ENCODE data around the gene EPB41L4A.

EPB41L4A gene

DNA sequence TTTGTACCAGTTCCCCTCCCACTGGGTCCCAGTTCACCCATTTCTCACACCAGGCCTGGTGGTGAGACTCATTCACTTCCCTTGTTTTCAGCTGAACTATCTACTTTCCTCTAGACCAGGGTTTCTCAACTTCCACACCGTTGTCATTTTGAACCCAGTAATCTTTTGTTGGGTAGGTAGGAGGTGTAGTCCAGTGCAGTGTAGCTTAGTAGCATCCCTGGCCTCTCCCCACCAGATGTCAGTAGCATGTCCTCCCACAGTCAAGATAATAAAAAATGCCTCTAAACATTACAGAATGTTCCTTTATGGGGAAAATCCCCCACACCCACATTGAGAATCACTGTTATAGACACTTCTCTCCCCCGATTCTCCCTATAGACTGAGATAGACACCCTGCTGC is 299.1 kb downstream of the EPB41L4A start:
- Mint-ChIP-seq H3K36me3 (ENCODE audit: low read depth) (no peaks in the 10 kb centered on the region), H3K4me1 (ENCODE audit: low read depth) (no peaks in the 10 kb centered on the region)

DNA sequence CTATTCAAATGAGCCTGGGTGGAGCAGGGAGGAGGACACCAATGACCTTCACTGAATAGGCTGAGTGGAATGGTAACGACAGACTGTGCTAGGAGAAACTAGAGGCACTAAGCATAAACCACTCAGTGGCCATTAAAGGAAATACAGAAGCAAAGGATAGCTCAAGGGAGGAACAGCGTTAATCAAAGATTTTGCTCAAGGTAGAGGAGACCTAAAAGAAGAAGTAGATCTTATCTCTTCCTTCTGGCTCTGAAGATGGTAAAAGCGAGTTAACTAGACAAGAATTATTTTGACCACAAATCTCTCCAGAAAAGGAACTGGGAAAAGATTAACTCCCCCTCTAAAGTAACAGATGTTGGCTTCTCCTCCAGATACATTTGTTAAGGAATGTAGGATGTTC is 299.6 kb downstream of the EPB41L4A start:
- no peak overlapping the region for H3K27ac Mint-ChIP-seq
- peaks cover 11% of the 10 kb centered on the region for H3K27me3 Mint-ChIP-seq (ENCODE audit: low read depth)
- H3K4me3 Mint-ChIP-seq: no peak overlapping the region
- peaks cover 7% of the 10 kb centered on the region for H3K9me3 Mint-ChIP-seq
- no peaks in the 10 kb centered on the region for H3K36me3 Mint-ChIP-seq (ENCODE audit: low read depth)
- no peaks in the 10 kb centered on the region for H3K4me1 Mint-ChIP-seq (ENCODE audit: low read depth)

More for the DNA sequence above, 299.1 kb downstream of the EPB41L4A start:
- Mint-ChIP-seq H3K27me3 (ENCODE audit: low read depth) (peaks cover 16% of the 10 kb centered on the region), H3K27ac (no peak overlapping the region), H3K9me3 (peaks cover 7% of the 10 kb centered on the region), H3K4me3 (no peak overlapping the region)

- H3K27ac Mint-ChIP-seq: no peak overlapping the region
- H3K9me3 Mint-ChIP-seq: peaks cover 7% of the 10 kb centered on the region
- peaks cover 10% of the 10 kb centered on the region for H3K27me3 Mint-ChIP-seq (ENCODE audit: low read depth)
- no peaks in the 10 kb centered on the region for H3K4me1 Mint-ChIP-seq (ENCODE audit: low read depth)
- H3K36me3 Mint-ChIP-seq (ENCODE audit: low read depth): no peaks in the 10 kb centered on the region
- no peak overlapping the region for H3K4me3 Mint-ChIP-seq
These were observed 301.5 kb downstream of the EPB41L4A start for GRCh38 chr5:112117551-112117950.

DNA sequence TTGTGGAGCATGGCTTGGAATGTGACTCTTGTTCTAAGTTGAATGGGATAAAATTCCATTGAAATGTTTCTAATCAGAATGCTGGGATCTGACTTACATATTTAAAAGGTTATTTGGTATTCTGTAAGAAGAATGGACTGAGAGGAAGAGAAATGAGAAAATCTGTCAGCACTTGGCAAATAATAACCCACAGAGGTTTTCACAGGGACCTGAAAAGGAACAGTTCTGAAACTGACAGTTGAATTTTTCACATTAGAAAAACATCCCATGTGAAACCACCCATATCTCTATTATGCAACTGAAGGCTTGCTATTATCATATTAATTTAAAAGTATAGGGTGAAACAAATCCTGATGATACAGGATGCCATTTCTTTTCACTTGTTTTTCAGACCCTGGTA is 302.7 kb downstream of the EPB41L4A start:
- Mint-ChIP-seq H3K27ac (no peak overlapping the region), H3K4me1 (ENCODE audit: low read depth) (no peaks in the 10 kb centered on the region), H3K9me3 (peaks cover 5% of the 10 kb centered on the region), H3K27me3 (ENCODE audit: low read depth) (peaks cover 8% of the 10 kb centered on the region), H3K4me3 (no peak overlapping the region), H3K36me3 (ENCODE audit: low read depth) (no peaks in the 10 kb centered on the region)

DNA sequence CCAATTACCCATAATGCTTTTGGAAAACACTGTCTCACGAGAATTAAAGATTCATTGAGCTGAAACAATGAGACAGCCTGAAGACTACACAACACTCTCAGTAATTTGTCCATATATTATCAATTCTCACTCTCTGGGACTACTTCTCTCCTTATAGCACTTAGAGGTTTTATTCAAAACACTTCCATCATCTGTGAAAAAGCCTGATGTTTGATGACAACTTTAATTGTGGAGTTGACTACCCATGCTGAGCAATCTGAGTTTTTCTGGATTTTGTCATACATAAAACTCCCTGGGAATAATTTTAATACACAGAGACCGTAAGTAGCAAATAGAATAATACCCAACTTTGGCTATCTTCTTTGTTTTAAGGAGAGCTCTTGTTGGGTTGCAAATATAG is 305.5 kb downstream of the EPB41L4A start:
- Mint-ChIP-seq H3K27me3 (ENCODE audit: low read depth) (peaks cover 7% of the 10 kb centered on the region), H3K9me3 (no peaks in the 10 kb centered on the region), H3K4me1 (ENCODE audit: low read depth) (no peaks in the 10 kb centered on the region), H3K36me3 (ENCODE audit: low read depth) (no peaks in the 10 kb centered on the region), H3K4me3 (no peak overlapping the region), H3K27ac (no peak overlapping the region)

Measured in T-helper 1 cell treated with Interleukin-12 subunit alpha and Interleukin-12 subunit beta and Interleukin-4 antibody, amounts not matched to agents 30 μg/mL and 1 μg/mL, for 36 hours (primary cell).